A172 (cell line): Measurements from ENCODE around the gene MEIKIN. TPM values are rescaled to one million over a fixed set of nuclear protein-coding genes. Genes with fewer than 3 reads are reported as not detected.

Experiments used
- DNase-seq: peaks from one replicate; pipeline ENCODE4 v3.0.0-alpha.2; 2015; ENCODE audit warnings: low spot score
- total RNA-seq: library from RNA; depleted of rRNA; stranded (reverse); fragments of >200 nt; shearing (Covaris generic); gene quantifications from 2 replicates; pipeline ENCODE4 v1.2.3, GENCODE V29; 2014; rRNA removed

Gene MEIKIN, protein sequence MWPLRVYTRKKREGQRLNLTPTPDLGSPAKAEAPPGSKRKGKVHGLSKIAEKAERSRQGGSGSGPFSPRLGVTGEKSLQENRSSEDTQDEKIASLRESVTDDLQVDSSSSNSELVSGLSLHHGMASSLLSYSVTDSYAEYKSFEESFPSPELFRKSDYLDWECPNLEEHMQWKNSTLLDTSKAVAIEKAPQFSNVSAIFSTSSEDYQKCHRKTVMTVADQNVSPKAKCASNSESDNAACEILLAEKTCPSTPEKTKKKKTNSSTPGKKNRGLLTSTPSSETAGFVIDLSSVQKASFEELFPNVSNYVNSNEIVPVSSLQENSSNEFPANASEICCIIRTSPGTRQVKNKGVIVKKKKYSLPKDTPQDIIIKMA
- total RNA-seq: not detected in 2 replicates

- DNase-seq: no peak
Observed at GRCh38 chr5:131945551-131946168, at the start of gene MEIKIN. TSS of gene MEIKIN (minus strand) at chr5:131945663. CDS start at chr5:131945505, 158 bp downstream.

DNA sequence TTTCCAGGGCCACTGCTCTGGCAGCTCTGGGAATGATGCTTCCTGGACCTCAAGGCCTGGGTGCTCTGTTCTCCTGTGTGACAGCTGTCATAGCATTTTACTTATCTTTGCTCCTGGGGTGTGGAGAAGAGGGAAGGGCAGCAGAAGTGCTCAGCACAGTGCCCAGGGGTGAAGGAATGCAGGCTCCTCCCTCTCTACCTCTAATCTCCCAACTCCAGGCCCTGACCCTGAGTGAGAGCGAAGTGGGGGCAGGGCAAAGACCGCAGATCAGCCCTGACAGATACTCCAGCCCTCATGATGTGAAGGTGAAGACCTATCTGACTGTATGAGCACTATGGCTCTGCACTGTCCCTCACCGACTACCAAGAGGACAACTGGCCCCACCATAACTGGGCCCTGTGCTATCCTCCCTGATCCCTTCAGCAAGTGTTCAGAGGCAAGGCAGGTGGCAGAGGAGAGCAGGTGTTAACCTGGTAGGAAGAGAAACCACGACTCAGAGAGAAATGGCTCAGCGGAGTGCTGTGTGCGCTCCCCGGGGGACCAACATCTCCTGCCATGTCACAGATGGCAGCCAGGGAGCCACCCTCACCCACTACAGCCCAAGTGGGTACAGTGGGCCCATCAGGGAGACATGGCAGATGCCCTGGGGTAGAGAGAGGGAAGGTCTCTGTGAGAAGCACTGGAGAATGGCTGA lies 49.2 kb upstream of the MEIKIN start:
- no peak for DNase-seq

DNA sequence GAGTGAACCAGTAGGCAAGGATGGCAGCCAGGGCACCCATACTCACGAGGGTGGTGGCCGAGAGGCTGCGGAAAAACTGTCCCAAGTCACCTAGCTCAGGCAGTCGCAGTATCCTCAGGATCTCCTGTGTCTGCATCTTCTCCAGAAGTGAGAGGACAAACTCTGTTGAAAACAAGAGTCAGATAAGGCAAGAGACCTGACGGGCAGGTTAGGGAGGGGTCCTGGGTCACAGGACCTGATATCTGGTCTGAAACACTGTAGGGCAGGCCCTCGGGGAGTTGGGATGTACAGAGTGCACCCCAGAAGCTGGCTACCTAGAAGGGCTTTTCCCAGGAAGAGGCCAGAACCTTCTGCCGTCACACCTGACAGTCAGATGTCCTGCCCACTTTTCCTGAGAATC lies 48.6 kb upstream of the MEIKIN start:
- DNase-seq: no peak

DNA sequence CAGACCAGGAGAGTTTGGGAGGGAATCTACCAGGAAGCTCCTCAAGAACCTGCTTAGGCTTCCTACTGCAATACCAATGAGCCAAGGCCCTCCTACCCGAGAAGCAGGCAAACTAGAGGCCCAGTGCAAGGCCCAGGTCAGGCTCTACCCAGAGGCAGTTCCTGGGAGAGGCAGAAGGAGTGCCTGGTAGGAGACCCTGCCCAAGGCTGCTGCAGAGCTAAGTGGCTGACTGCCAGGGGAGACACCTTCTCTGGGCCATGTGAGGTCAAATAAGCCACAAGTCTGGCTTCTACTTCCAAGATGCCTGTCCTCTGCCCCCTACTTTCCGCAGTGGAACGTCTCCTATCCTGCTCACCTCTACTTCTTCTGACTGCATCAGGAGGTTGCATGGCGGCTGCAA lies 48.2 kb upstream of the MEIKIN start:
- no peak for DNase-seq

DNA sequence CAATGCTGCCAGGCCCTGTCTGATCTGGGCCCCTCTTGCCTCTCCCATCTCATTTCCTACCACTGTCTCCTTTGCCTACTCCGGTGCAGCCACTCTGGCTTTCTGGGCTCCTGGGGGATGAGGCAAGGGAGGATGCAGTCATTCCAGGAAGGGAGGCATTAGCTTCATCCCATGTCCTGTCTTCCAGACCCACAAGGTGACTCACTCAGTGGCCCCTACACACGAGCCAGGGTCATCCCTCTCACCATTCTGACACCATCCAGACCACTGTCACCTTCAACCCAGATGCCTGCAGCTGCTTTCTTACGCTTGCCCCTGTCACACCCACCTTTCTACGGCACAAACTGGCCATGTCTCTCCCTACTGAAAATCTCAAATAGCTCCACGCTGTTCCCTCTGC lies 46.9 kb upstream of the MEIKIN start:
- no peak for DNase-seq

- no peak for DNase-seq
Observed at GRCh38 chr5:131991593-131992324, 46.3 kb upstream of the MEIKIN start.

GRCh38 chr5:131990716-131991115 lies 45.3 kb upstream of the MEIKIN start:
- no peak for DNase-seq

DNA sequence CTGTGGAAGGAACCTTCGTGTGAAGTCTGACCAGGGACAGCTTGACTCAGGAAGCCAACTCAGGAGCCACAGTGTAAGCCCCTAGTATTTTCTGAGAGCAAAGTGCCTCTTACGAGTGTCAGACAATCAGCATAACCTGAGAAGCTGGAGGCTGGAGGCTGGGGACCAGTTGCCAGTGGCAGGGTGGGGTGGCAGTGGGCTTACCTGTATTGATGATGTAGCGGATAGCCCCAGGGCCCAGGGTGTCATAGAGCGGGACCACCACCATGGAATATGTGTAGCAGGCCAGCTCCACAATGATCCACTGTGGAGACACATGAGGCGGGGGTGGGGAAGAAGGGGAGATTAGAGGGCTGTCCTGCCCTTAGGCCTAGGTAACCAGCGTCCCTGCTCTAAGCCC lies 43.1 kb upstream of the MEIKIN start:
- DNase-seq: no peak

GRCh38 chr5:131987251-131987650 lies 41.8 kb upstream of the MEIKIN start:
- DNase-seq: no peak

DNA sequence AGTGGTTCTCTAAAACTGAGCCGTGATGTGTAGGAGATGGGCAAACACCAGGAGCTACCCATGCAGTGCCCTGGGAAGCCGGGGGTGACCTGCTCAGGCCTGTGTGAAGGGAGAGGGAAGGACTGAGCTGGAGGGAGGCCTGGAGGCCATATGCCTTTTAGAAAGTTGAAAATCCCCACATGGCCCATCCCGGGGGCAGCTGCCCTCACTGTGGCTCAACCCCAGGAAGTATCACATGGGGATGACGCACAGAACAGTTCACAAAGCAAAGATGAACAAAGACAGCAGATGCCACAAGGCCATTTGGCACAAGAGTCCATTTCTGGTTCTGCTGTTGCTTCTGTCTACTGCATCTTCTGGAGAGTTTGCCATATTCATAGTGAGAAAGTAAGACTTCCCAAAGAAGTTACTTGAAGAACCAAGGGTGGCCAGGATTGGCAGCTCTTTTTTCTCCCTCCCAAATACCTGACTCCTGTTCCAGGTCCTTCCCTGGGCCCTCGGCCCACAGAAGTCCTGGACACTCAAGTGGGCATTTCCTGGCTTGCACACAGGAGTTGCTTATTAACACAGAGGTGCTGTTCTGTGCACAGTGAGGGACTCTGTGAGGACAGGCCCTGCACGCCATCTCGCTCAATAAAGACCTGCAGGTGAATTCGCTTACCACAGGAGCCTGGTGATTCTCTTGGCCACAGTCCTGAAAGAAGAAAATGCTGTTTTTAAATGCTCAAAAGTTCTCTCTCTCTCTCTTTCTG lies 40.9 kb upstream of the MEIKIN start:
- no peak for DNase-seq

GRCh38 chr5:131984956-131985665 lies 39.6 kb upstream of the MEIKIN start:
- DNase-seq: no peak

DNA sequence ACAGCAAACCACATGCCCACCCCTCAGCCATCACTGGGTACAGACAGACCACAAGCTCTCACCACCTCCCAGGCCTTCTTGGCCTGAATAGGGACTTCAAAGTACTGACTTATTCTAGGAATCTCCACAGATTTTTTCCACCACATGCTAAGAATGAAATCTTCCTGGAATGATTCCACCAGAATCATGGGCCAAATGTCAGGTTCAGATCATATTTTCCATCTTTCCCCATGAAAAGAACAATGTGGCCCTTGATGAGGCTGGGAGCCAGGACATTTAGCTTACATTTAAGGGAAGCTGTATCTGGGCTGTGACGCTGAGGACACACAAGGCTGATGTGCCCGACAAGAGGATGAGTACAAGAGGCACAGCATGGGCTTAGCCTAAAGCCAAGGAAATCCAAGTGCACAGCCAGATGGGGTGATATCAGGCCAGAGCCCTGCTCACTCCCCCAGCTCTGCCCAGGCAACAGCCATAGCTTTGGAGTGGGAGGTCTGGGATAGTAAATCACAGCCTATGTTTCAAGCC lies 37.8 kb upstream of the MEIKIN start:
- DNase-seq: no peak

DNA sequence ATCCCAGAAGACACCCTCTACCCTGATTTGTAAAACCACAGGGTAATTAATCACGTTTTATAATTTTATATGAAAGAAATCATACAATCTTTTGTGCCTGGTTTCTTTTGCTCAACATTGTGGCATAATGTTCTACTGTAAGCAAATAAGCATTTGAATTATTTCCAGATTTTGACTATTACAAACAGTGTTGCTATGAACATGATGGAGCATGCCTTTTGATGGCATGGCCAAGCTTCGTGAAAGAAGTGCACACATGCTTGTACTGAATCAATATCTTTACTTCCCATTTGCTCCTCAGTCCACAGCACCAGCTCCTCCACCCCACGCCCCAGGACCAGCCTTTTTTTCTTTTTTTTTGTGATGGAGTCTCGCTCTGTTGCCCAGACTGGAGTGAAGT lies 36.1 kb upstream of the MEIKIN start:
- no peak for DNase-seq

DNA sequence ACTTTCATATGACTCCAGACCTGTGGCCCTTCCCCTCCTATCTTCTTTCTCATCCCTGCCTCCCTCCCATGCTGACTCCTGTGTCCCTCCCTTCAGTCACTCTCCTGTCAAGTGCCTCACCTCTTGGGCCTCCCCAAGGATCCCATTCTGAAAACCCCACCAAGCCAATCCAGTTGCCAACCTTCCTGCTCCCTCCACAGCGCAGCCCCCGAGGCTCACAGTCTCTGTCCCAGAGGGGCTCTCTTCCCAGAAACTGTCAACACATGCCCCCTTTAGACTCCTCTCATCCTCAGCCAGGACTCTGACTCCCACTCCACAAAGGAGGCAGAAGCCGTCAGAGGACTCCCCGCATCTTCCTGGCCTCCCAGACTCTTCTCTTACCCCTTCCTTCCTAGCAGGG lies 35.2 kb upstream of the MEIKIN start:
- no peak for DNase-seq

DNA sequence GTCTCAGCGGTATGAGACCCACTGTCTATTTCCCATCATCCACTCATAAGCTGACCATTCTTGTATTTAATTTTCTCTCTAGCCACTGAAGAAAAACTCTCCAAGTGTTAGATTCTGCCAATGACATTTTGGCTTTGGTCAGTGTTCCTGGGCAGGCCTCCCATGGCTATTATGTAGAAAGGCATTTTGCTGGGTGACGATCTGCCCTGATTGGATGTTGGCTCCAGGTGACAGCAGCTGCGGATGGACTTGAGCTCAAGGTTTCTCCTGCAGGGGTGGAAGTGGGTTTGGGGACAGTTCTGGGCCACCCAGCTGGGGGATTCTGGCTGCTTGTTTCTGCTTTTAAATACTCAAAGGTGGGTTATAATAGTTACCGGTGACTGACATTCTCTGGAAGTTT lies 34.4 kb upstream of the MEIKIN start:
- no peak for DNase-seq

GRCh38 chr5:131977212-131977604 lies 31.7 kb upstream of the MEIKIN start:
- DNase-seq: no peak

DNA sequence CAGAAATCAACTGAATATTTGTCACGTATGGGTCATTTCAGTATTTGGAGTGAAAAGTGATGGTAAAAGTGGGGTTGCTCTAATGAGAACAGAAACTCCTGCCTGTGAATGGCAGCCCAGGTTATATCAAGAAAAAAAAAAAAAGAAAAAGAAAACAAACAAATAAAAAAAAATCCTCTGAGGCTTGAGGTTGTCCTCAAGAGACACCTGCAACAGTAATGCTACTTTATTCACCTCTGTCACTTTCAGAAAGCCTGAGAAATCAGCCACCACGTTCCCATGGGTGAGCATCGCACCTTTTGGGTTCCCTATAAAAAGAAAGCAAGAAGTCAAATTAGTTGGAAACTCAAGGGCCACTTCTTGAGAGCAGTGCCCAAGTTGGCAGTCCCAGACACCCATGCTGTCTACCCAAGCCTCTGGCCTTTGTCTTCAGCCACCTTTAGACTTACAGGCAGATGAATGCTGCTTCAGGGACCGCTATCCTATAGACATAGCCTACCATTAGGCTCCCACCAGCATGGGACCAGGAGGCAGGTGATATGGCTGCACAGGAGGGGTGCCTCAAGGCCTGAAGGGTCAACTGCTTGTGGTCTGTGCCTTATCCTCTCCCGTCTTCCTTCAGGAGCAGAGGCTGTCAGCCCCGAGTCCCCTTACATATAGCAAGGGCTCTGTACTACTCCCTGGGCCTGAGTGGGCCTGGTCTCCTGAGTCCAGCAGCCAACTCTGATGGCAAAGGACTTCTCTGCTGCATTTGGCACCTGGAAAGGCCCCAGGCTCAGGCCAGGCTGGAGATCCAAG lies 31.1 kb upstream of the MEIKIN start:
- no peak for DNase-seq

DNA sequence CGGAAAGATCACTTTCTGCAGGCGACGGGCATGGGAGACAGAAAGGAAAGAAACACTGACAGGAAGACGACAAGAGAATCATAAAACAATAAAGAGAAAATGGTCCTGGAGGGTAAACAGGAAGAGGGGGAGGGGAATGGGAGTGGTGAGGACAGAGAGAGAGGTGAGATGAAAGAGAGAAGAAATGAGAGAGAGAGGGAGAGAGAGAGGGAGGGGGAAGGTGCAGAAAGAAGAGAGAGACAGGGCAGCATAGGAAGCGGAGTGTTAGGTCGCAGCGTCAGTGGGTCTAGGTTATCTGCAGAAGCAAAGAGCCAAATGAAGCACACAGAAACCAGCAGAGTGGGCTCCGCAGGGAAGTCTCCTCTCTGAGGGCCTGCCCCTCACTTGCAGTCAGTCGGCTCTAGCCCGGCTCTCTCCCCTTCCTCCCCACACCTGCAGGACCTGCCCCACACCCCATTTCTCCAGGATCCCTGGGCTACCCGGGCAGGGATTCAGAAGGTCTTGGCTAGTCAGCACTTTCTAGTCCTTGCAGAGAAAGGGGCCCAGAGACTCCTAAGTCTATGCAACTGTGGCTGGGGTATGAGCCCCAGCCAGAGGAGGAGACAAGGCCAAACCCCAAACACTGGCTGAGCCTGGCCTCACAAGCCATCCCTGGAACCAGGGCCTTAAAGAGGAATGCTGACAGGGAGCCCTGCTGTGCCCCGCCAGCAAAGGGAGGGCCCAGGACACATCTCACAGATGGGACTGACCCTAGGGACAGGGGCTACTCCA lies 29.7 kb upstream of the MEIKIN start:
- no peak for DNase-seq

GRCh38 chr5:131974622-131974955 lies 29.1 kb upstream of the MEIKIN start:
- no peak for DNase-seq
